Lower leg skin (tissue), 3 donors: ENCODE measurements around the gene PRDX5.

Experiments
- POLR2A ChIP-seq, 2 donors: fragments of 450-650 bp; IDR thresholded peaks; one replicate each; pipeline ENCODE4 v1.6.1; 2016 to 2017; ENCODE audit warnings: antibody characterized with exemption in 2 of 2, mild to moderate bottlenecking in 1 of 2, moderate library complexity in 1 of 2
- TF ChIP-seq, protein P1 (sequence below), 3 donors: fragments of 450-650 bp; IDR thresholded peaks; one replicate each; pipeline ENCODE4 v1.5.1; 2016; ENCODE audit warnings: antibody characterized with exemption in 3 of 3, mild to moderate bottlenecking in 3 of 3, moderate library complexity in 2 of 3

DNA sequence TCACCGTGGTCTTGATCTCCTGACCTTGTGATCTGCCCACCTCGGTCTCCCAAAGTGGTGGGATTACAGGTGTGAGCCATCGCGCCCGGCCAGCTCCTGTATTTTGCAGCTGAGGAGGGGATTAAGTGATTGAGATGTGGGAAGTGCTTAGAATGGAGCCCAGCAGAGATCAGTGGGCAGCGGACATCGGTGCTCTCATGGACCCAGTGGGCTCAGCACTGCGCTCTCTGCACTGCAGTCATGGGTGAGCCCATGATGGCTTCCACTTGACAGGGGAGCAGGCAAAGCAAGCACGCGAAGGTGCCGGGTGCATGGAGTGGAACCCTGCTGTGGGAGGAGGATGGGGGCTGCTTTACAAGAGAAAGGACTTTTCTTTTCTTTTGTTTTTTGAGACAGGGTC lies 13.0 kb downstream of the PRDX5 start:
- TF ChIP-seq, protein P1, sequence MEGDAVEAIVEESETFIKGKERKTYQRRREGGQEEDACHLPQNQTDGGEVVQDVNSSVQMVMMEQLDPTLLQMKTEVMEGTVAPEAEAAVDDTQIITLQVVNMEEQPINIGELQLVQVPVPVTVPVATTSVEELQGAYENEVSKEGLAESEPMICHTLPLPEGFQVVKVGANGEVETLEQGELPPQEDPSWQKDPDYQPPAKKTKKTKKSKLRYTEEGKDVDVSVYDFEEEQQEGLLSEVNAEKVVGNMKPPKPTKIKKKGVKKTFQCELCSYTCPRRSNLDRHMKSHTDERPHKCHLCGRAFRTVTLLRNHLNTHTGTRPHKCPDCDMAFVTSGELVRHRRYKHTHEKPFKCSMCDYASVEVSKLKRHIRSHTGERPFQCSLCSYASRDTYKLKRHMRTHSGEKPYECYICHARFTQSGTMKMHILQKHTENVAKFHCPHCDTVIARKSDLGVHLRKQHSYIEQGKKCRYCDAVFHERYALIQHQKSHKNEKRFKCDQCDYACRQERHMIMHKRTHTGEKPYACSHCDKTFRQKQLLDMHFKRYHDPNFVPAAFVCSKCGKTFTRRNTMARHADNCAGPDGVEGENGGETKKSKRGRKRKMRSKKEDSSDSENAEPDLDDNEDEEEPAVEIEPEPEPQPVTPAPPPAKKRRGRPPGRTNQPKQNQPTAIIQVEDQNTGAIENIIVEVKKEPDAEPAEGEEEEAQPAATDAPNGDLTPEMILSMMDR (IDR thresholded peaks at IDR 0.05): no peak
- TF ChIP-seq POLR2A (IDR thresholded peaks at IDR 0.05): no peak
